ENCODE results near the gene EXOC3L2. TPM values are rescaled to one million over a fixed set of nuclear protein-coding genes. Genes with fewer than 3 reads are reported as not detected.
A peak's percentile ranks its signal among the peaks of the same experiment; 100 is the strongest.

The EXOC3L2 gene
- total RNA-seq (0.66 and 1.2 TPM in 2 replicates), polyA plus RNA-seq (1.7 and 1.8 TPM in 2 replicates), polyA minus RNA-seq (0.62 and 1.00 TPM in 2 replicates), Bru-seq, nascent RNA (percentile 19 among the genes with signal in this experiment), BruChase-seq, experiment 1, labeled RNA remaining after a 6-hour chase (percentile 21 among the genes with signal in this experiment), BruChase-seq, experiment 2, labeled RNA remaining after a 2-hour chase (percentile 27 among the genes with signal in this experiment)
- polyA plus RNA-seq (2011; cell fraction: cytosol; rRNA removed) = 1.1 and 1.2 TPM in 2 replicates
- 1.1 and 1.6 TPM in 2 replicates for polyA plus RNA-seq (2011; cell fraction: nucleus; rRNA removed)
- polyA plus RNA-seq (2012) = 0.08 and 0.23 TPM in 2 replicates
- not detected for polyA minus RNA-seq (2011; cell fraction: cytosol; rRNA and poly(A)+ RNA removed)
- 0.43 TPM in 2 replicates for polyA minus RNA-seq (2011; cell fraction: nucleus; rRNA and poly(A)+ RNA removed)
- long read RNA-seq, transcript EXOC3L2-202 (12 exons, 2,964 nt) = major isoform, 6 of 9 reads
- long read RNA-seq, partial matches to known transcripts = 0 of 9 reads
- long read RNA-seq, other reads (novel, unspliced or antisense) = 2 of 9 reads

DNA sequence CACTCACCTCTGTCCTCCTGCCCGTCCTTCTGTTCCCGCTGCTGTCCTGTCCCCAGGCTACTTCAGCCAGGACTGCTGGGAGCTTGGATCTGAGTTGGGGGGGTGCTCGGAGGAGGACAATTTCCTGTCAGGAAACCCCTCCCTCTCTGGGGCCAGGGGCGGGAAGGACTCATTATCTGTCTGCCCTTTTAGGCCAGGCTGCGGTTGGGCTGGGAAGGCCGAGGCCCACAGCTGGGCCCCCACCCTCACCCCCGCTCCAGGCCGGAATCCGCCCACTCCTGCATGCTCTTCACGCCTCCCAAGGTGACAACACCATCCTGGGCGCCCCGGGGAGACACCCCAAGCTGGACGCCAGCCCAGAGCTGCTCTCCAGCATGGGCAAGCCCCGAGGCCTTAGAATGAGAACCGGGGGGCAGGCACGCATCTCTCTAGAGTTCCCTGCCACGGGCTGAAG lies at the start of gene EXOC3L2:
Gene EXOC3L2 (minus strand): TSS at position 74 of the 454 bp plus-strand sequence. CDS start 6,362 bp downstream, outside the sequence.
- H3K9me1 ChIP-seq (replicated peaks; ENCODE audit: control insufficient read depth, extremely low read depth, insufficient read depth, low read length) = no peaks in the 10 kb centered on the region
- no peaks in the 10 kb centered on the region for H4K20me1 ChIP-seq (replicated peaks; ENCODE audit: control insufficient read depth, extremely low read depth, insufficient read depth, low read length)
- peaks cover 30% of the 10 kb centered on the region for H3K4me1 ChIP-seq (ENCODE audit: control insufficient read depth, extremely low read depth, insufficient read depth, low read length)
- peak within 1 kb of the TSS; percentile 26 for H2AFZ ChIP-seq (ENCODE audit: low read depth, low read length)
- ChIA-PET POLR2A (no interaction called here), CTCF (interaction anchor here (0.9 to 5.0 kb wide), 3 partner anchors 12 to 81 kb away, joined by 4 to 102 read pairs (median 5); no protein-coding TSS in a partner anchor)
- H3K4me3 ChIP-seq (replicated peaks in 1 of 3; ENCODE audit: insufficient read depth in 1 of 3, low read depth in 1 of 3, low read length in 3 of 3) = no peak within 1 kb of the TSS
- H3K79me2 ChIP-seq (ENCODE audit: control insufficient read depth, insufficient read depth, low read length) = no peaks in the 10 kb centered on the region
- TF ChIP-seq GATA2 (IDR thresholded peaks at IDR 0.05; ENCODE audit: insufficient read depth, insufficient read length, low read depth, low read length) (peak; percentile 37), FOS (IDR thresholded peaks at IDR 0.05; ENCODE audit: borderline replicate concordance, insufficient read depth, low read length) (no peak), EZH2 (IDR thresholded peaks at IDR 0.05; ENCODE audit: borderline replicate concordance, low read depth, low read length, severe bottlenecking) (no peak), POLR2A (IDR thresholded peaks at IDR 0.05; ENCODE audit: low read depth, low read length) (no peak)
- peak within 1 kb of the TSS; percentile 48 for H3K4me2 ChIP-seq (ENCODE audit: insufficient read depth, low read length)
- H3K9ac ChIP-seq (replicated peaks; ENCODE audit: extremely low read depth, insufficient read depth, low read length) = no peak within 1 kb of the TSS
- intact Hi-C loops (cut with micrococcal nuclease) (loop anchor here (5.0 kb wide), 1 partner anchor 153 kb away; the partner anchor contains the start of gene PPP1R37), dilution Hi-C loops (cut with MboI; ENCODE audit: extremely low pct_ligation_motif_present, low sequenced_read_pairs) (no loop called here)
- BruUV-seq (replicated peaks) = no TSS peak
- FAIRE-seq (peak; percentile 44), DNase-seq (ENCODE audit: low read depth, low spot score) (no peak)
- H3K36me3 ChIP-seq (ENCODE audit: control insufficient read depth in 2 of 2, extremely low read depth in 1 of 2, insufficient read depth in 2 of 2, low read length in 2 of 2) = no peaks in the 10 kb centered on the region
- no peak within 1 kb of the TSS for H3K27ac ChIP-seq (ENCODE audit: insufficient read depth, low read depth, low read length)
- H3K27me3 ChIP-seq (ENCODE audit: control insufficient read depth in 2 of 2, insufficient read depth in 2 of 2, low read length in 2 of 2) = no peaks in the 10 kb centered on the region
- H3K9me3 ChIP-seq (replicated peaks; ENCODE audit: control insufficient read depth, insufficient read depth, low read length) = no peaks in the 10 kb centered on the region
